Measurements from ENCODE around the gene KCNMA1. TPM values are rescaled to one million over a fixed set of nuclear protein-coding genes. Genes with fewer than 3 reads are reported as not detected.

KCNMA1 gene
- total RNA-seq, 1 experiment from 2014 or later = 0.49 TPM

GRCh38 chr10:77214799-77215198, 422.8 kb downstream of the KCNMA1 start:
- no peak for TF ChIP-seq ELF1 (IDR thresholded peaks at IDR 0.05; ENCODE audit: borderline replicate concordance, low read depth)
- TF ChIP-seq JUND (IDR thresholded peaks at IDR 0.05) = no peak
- no peak for TF ChIP-seq CEBPB (IDR thresholded peaks at IDR 0.05; ENCODE audit: low read depth)
- no peak for TF ChIP-seq POLR2AphosphoS5 (IDR thresholded peaks at IDR 0.05; ENCODE audit: low read depth, low read length)
- TF ChIP-seq YY1 (IDR thresholded peaks at IDR 0.05; ENCODE audit: extremely low read depth, insufficient replicate concordance, low read depth, low read length) = no peak
- no peak for TF ChIP-seq EGR1 (IDR thresholded peaks at IDR 0.05; ENCODE audit: low read depth)
- TF ChIP-seq MAX (IDR thresholded peaks at IDR 0.05) = no peak
- TF ChIP-seq ZFX (IDR thresholded peaks at IDR 0.05) = no peak
- no peak for TF ChIP-seq TCF7L2 (IDR thresholded peaks at IDR 0.05; ENCODE audit: borderline replicate concordance, extremely low read depth, insufficient read depth, insufficient read length)
- TF ChIP-seq CTCF (IDR thresholded peaks at IDR 0.05 in 2 of 3, conservative IDR thresholded peaks at IDR 0.05 in 1 of 3; ENCODE audit: borderline replicate concordance in 1 of 3, insufficient read depth in 1 of 3, low read depth in 2 of 3, low read length in 2 of 3) = no peak
- no peak for TF ChIP-seq FOSL1 (IDR thresholded peaks at IDR 0.05; ENCODE audit: low read depth)
- no peak for TF ChIP-seq EZH2phosphoT487 (IDR thresholded peaks at IDR 0.05; ENCODE audit: borderline replicate concordance)
- TF ChIP-seq SP1 (IDR thresholded peaks at IDR 0.05; ENCODE audit: low read depth) = no peak
- TF ChIP-seq REST (IDR thresholded peaks at IDR 0.05; ENCODE audit: low read depth) = no peak
- TF ChIP-seq SIN3A (IDR thresholded peaks at IDR 0.05; ENCODE audit: low read depth) = no peak
- no peak for TF ChIP-seq SRF (IDR thresholded peaks at IDR 0.05; ENCODE audit: low read depth)
- TF ChIP-seq EZH2 (IDR thresholded peaks at IDR 0.05) = no peak
- H3K4me2 ChIP-seq (ENCODE audit: low read length) = no peak overlapping the region
- RAD21 ChIA-PET (ENCODE audit: low non-redundant PET in 1 of 2, low total read pairs in 2 of 2, uncharacterized antibody in 2 of 2, unreplicated experiment in 2 of 2) = no interaction called here
- no peaks in the 10 kb centered on the region for H3K36me3 ChIP-seq (ENCODE audit: control insufficient read depth in 1 of 2, insufficient read depth in 2 of 2, low read length in 2 of 2)
- no peak overlapping the region for H3K4me3 ChIP-seq (replicated peaks in 1 of 2; ENCODE audit: low read depth in 1 of 2, low read length in 2 of 2)
- no peaks in the 10 kb centered on the region for H3K4me1 ChIP-seq (ENCODE audit: control insufficient read depth in 1 of 2, insufficient read depth in 2 of 2, low read length in 2 of 2)
- CTCF ChIA-PET = no interaction called here
- no peaks in the 10 kb centered on the region for H3K79me2 ChIP-seq (ENCODE audit: insufficient read depth, low read length)
- no peaks in the 10 kb centered on the region for H3K9me2 ChIP-seq (ENCODE audit: insufficient read depth)
- no peaks in the 10 kb centered on the region for H4K20me1 ChIP-seq (ENCODE audit: insufficient read depth)
- no peak overlapping the region for H3K27ac ChIP-seq (ENCODE audit: low read depth, low read length)
- POLR2A ChIA-PET = no interaction called here
- no TSS peak for BruUV-seq (replicated peaks)
- H3K9ac ChIP-seq (ENCODE audit: low read length) = no peak overlapping the region
- H3K27me3 ChIP-seq (ENCODE audit: insufficient read depth, low read length) = peaks cover 61% of the 10 kb centered on the region
- H2AFZ ChIP-seq (ENCODE audit: low read depth, low read length, poor library complexity, severe bottlenecking) = no peak overlapping the region
- no peak for ATAC-seq
- intact Hi-C loops (cut with micrococcal nuclease) = no loop called here
- no peaks in the 10 kb centered on the region for H3K9me3 ChIP-seq (ENCODE audit: control insufficient read depth in 1 of 2, insufficient read depth in 1 of 2, low read depth in 1 of 2, low read length in 2 of 2)
- no peak for DNase-seq (ENCODE audit: low read depth, low spot score)

All from HCT116 (cell line).